SK-N-SH (cell line): ENCODE measurements around the gene DOHH. TPM values are rescaled to one million over a fixed set of nuclear protein-coding genes. Genes with fewer than 3 reads are reported as not detected.

Source experiments
- CTCF ChIA-PET: fragments of 300-600, 350-600 bp; formaldehyde crosslinking; extraction: SDS; loops from one replicate; lab custom pipeline; 2021; lab: Yijun Ruan, JAX
- POLR2A ChIA-PET: fragments of 350-600 bp; sonication (Branson Sonifier 250); formaldehyde crosslinking; extraction: SDS; loops from one replicate; lab custom pipeline; 2020; ENCODE audit warnings: antibody characterized with exemption, inconsistent platforms; lab: Yijun Ruan, JAX
- DNase-seq: peaks from one replicate; pipeline ENCODE4 v3.0.0; 2012
- H2AFZ ChIP-seq: fragments of 200-600 bp; sonication (generic); 2 replicates; pipeline ENCODE4 v1.8.1; 2016; ENCODE audit warnings: antibody characterized with exemption, mild to moderate bottlenecking, low read depth
- H3F3A ChIP-seq: fragments of 200-600 bp; sonication (generic); replicated peaks from 2 replicates; pipeline ENCODE3; 2016; ENCODE audit warnings: antibody characterized with exemption, mild to moderate bottlenecking; ENCODE audit not compliant: insufficient read depth
- H3K27ac ChIP-seq, 2 experiments: fragments of 200-500 bp in 1 of 2; fragments of 200-600 bp in 1 of 2; sonication (Bioruptor generic) in 1 of 2; sonication (generic), shearing (Covaris generic) in 1 of 2; 2 replicates each; pipeline versions ENCODE4 v1.5.1 to v1.6.1; 2014 to 2016; ENCODE audit warnings: low read depth in 2 of 2, inconsistent platforms in 1 of 2, low read length in 1 of 2, mild to moderate bottlenecking in 1 of 2, mixed read lengths in 1 of 2
- H3K27me3 ChIP-seq: fragments of 200-600 bp; sonication (generic), shearing (Covaris generic); 2 replicates; pipeline ENCODE4 v1.6.1; 2016; ENCODE audit warnings: mixed run types; ENCODE audit not compliant: insufficient read depth
- H3K36me3 ChIP-seq, 2 experiments: fragments of 200-500 bp in 1 of 2; fragments of 200-600 bp in 1 of 2; sonication (Bioruptor generic) in 1 of 2; sonication (generic) in 1 of 2; replicated peaks in 1 of 2; 2 replicates each; pipeline versions ENCODE3 to v1.5.1; 2014 to 2016; ENCODE audit warnings: low read length in 1 of 2, mild to moderate bottlenecking in 1 of 2; ENCODE audit not compliant: insufficient read depth in 2 of 2, control insufficient read depth in 1 of 2
- H3K4me1 ChIP-seq, 2 experiments: fragments of 200-500 bp in 1 of 2; fragments of 200-600 bp in 1 of 2; sonication (Bioruptor generic) in 1 of 2; sonication (generic), shearing (Covaris generic) in 1 of 2; 2 replicates each; pipeline versions ENCODE4 v1.5.1 to v1.6.1; 2014 to 2016; ENCODE audit warnings: low read depth in 1 of 2, low read length in 1 of 2, mixed run types in 1 of 2; ENCODE audit not compliant: insufficient read depth in 2 of 2, control insufficient read depth in 1 of 2
- H3K4me2 ChIP-seq: fragments of 200-600 bp; sonication (generic), shearing (Covaris generic); 2 replicates; pipeline ENCODE4 v1.6.1; 2017; ENCODE audit warnings: mixed run types
- H3K4me3 ChIP-seq, 2 experiments: fragments of 200-500 bp in 1 of 2; fragments of 200-600 bp in 1 of 2; sonication (Bioruptor generic) in 1 of 2; sonication (generic), shearing (Covaris generic) in 1 of 2; 2 replicates each; pipeline versions ENCODE4 v1.5.1 to v1.8.1; 2014 to 2016; ENCODE audit warnings: low read depth in 2 of 2, inconsistent platforms in 1 of 2, low read length in 1 of 2, mild to moderate bottlenecking in 1 of 2, mixed read lengths in 1 of 2, moderate library complexity in 1 of 2
- H3K79me2 ChIP-seq: fragments of 200-600 bp; sonication (generic); 2 replicates; pipeline ENCODE4 v1.8.1; 2017; ENCODE audit warnings: mild to moderate bottlenecking; ENCODE audit not compliant: insufficient read depth
- H3K9ac ChIP-seq: fragments of 200-600 bp; sonication (generic); 2 replicates; pipeline ENCODE4 v1.6.1; 2017; ENCODE audit warnings: mixed run types
- H3K9me2 ChIP-seq: fragments of 200-600 bp; sonication (generic); 2 replicates; pipeline ENCODE4 v1.6.1; 2017; ENCODE audit warnings: mixed run types
- H3K9me3 ChIP-seq: fragments of 200-600 bp; sonication (generic); 2 replicates; pipeline ENCODE4 v1.6.1; 2017; ENCODE audit warnings: mixed run types, mild to moderate bottlenecking, moderate library complexity
- H4K20me1 ChIP-seq: fragments of 200-600 bp; sonication (generic); 2 replicates; pipeline ENCODE4 v1.6.1; 2017; ENCODE audit warnings: mild to moderate bottlenecking, mixed run types; ENCODE audit not compliant: insufficient read depth
- CTCF ChIP-seq: fragments of 200-600 bp; sonication (generic); IDR thresholded peaks from 2 replicates; pipeline ENCODE4 v1.6.1; 2017; ENCODE audit warnings: antibody characterized with exemption, mild to moderate bottlenecking, moderate library complexity
- EZH2phosphoT487 ChIP-seq: fragments of 200-600 bp; sonication (generic); IDR thresholded peaks from 2 replicates; pipeline ENCODE4 v1.6.1; 2017; ENCODE audit warnings: low read depth, mixed run types, mild to moderate bottlenecking, antibody characterized with exemption, moderate library complexity, borderline replicate concordance
- GABPA ChIP-seq: IDR thresholded peaks from 2 replicates; pipeline ENCODE4 v1.4.0; 2012; ENCODE audit warnings: low read depth, mild to moderate bottlenecking
- JUND ChIP-seq: IDR thresholded peaks from 2 replicates; pipeline ENCODE4 v1.4.0; 2012
- MAX ChIP-seq: IDR thresholded peaks from 2 replicates; pipeline ENCODE4 v1.4.0; 2012; ENCODE audit warnings: low read depth
- POLR2AphosphoS5 ChIP-seq: IDR thresholded peaks from 2 replicates; pipeline ENCODE4 v1.6.1; 2012; ENCODE audit warnings: low read depth, low read length
- RFX5 ChIP-seq: IDR thresholded peaks from 2 replicates; pipeline ENCODE4 v1.6.1; 2012; ENCODE audit warnings: mild to moderate bottlenecking, improper control_type of control experiment, low read length
- SIN3A ChIP-seq: IDR thresholded peaks from 2 replicates; pipeline ENCODE4 v1.6.1; 2012; ENCODE audit warnings: low read depth, mild to moderate bottlenecking, low read length, moderate library complexity, borderline replicate concordance
- WGBS: methylation state at CpG from one replicate; pipeline ENCODE4 v1.1.6; 2017; ENCODE audit warnings: low lambda C conversion rate; 5-methylcytosine and 5-hydroxymethylcytosine counted together
- polyA plus RNA-seq, 3 experiments: library from polyadenylated mRNA; depleted of rRNA; stranded (reverse); fragments of >200 nt; gene quantifications; 2 replicates each; pipeline ENCODE4 v1.2.3, GENCODE V29; 2012
- TF ChIP-seq, protein P1 (sequence below): fragments of 150-350 bp; IDR thresholded peaks from 2 replicates; pipeline ENCODE4 v1.6.1; 2017; ENCODE audit warnings: antibody characterized with exemption, low read length, low read depth, borderline replicate concordance
- TF ChIP-seq, protein P2 (sequence below): IDR thresholded peaks from 2 replicates; pipeline ENCODE4 v1.4.0; 2012; ENCODE audit warnings: low read depth, borderline replicate concordance

The DOHH gene
- polyA plus RNA-seq, 1 of the 3 experiments (the other 2 are of a cell fraction) = 14.3 TPM

DNA sequence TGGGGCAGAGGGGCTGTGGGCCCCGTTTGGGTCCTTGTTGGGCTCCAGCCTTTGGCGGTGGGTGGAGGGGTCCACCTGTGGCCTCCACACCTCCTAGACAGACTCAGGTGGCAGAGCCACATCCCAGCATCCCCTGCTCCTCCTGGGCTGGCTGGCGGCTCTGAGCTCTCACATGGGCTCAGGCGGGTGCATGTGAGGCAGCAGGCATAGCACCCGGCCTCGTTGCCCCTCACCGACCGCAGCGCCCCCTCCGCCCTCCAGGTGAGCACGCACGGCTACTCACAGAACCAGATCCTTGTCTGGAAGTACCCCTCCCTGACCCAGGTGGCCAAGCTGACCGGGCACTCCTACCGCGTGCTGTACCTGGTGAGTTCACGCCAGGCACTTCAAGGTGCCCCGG, 32.6 kb upstream of the DOHH start:
- no peaks in the 10 kb centered on the region for H3K79me2 ChIP-seq
- no peaks in the 10 kb centered on the region; a peak in 1 of 4 replicates for H3K4me1 ChIP-seq
- H4K20me1 ChIP-seq = peaks cover 9% of the 10 kb centered on the region
- H3K36me3 ChIP-seq = peaks cover 0 to 48% of the 10 kb centered on the region in 2 experiments
- H3K9ac ChIP-seq = no peak overlapping the region
- no peak overlapping the region for H3K4me3 ChIP-seq
- TF ChIP-seq CTCF (no peak), RFX5 (no peak), SIN3A (no peak), POLR2AphosphoS5 (no peak)
- TF ChIP-seq, protein P1, sequence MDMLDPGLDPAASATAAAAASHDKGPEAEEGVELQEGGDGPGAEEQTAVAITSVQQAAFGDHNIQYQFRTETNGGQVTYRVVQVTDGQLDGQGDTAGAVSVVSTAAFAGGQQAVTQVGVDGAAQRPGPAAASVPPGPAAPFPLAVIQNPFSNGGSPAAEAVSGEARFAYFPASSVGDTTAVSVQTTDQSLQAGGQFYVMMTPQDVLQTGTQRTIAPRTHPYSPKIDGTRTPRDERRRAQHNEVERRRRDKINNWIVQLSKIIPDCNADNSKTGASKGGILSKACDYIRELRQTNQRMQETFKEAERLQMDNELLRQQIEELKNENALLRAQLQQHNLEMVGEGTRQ = no peak
- TF ChIP-seq, all 33 proteins: peak for 0
- H3F3A ChIP-seq = peaks cover 4% of the 10 kb centered on the region
- no peak overlapping the region for H3K27ac ChIP-seq
- H2AFZ ChIP-seq = no peak overlapping the region
- no peak for DNase-seq
- H3K4me2 ChIP-seq = no peak overlapping the region
- no peaks in the 10 kb centered on the region for H3K27me3 ChIP-seq
- 85% methylated on average over 4 of the region's 17 CpGs for WGBS
- ChIA-PET POLR2A (no interaction called here), CTCF (interaction anchor here (1.2 kb wide), 1 partner anchor 12 kb away, joined by 6 read pairs; no protein-coding TSS in a partner anchor)
- no peaks in the 10 kb centered on the region for H3K9me2 ChIP-seq
- H3K9me3 ChIP-seq = no peaks in the 10 kb centered on the region

GRCh38 chr19:3532154-3532786, 31.8 kb upstream of the DOHH start:
- Histone ChIP-seq H4K20me1 (peaks cover 9% of the 10 kb centered on the region), H2AFZ (no peak overlapping the region), H3K4me1 (no peaks in the 10 kb centered on the region; a peak in 1 of 4 replicates), H3K27me3 (no peaks in the 10 kb centered on the region), H3K27ac (no peak overlapping the region), H3K9ac (no peak overlapping the region), H3F3A (no peaks in the 10 kb centered on the region), H3K79me2 (no peaks in the 10 kb centered on the region), H3K9me3 (no peaks in the 10 kb centered on the region), H3K36me3 (peaks cover under 1 to 52% of the 10 kb centered on the region in 2 experiments), H3K4me2 (no peak overlapping the region), H3K9me2 (no peaks in the 10 kb centered on the region), H3K4me3 (no peak overlapping the region)
- ChIA-PET POLR2A (no interaction called here), CTCF (interaction anchor here (1.2 to 1.4 kb wide), 2 partner anchors 13 to 54 kb away, joined by 3 to 6 read pairs; no protein-coding TSS in a partner anchor)
- WGBS = 93% methylated on average over 12 of the region's 33 CpGs
- TF ChIP-seq MAX (no peak), EZH2phosphoT487 (no peak), RFX5 (no peak), GABPA (no peak), JUND (no peak)
- TF ChIP-seq, protein P2, sequence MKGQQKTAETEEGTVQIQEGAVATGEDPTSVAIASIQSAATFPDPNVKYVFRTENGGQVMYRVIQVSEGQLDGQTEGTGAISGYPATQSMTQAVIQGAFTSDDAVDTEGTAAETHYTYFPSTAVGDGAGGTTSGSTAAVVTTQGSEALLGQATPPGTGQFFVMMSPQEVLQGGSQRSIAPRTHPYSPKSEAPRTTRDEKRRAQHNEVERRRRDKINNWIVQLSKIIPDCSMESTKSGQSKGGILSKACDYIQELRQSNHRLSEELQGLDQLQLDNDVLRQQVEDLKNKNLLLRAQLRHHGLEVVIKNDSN = no peak
- no peak for DNase-seq
